IPS-18a (cell line): Measurements from ENCODE around the gene PCCA.

Source experiments
- H3K27ac ChIP-seq: one replicate; pipeline ENCODE4 v1.5.1; 2013; ENCODE audit warnings: low read length
- H3K27me3 ChIP-seq: one replicate; pipeline ENCODE4 v1.6.1; 2013; ENCODE audit warnings: mild to moderate bottlenecking, low read length; ENCODE audit not compliant: control insufficient read depth, insufficient read depth
- H3K36me3 ChIP-seq: one replicate; pipeline ENCODE4 v1.6.1; 2013; ENCODE audit warnings: low read depth, low read length; ENCODE audit not compliant: control insufficient read depth
- H3K4me1 ChIP-seq: one replicate; pipeline ENCODE4 v1.6.1; 2013; ENCODE audit warnings: low read depth, low read length; ENCODE audit not compliant: control insufficient read depth
- H3K4me3 ChIP-seq: one replicate; pipeline ENCODE4 v1.5.1; 2013; ENCODE audit warnings: low read length
- H3K9ac ChIP-seq: one replicate; pipeline ENCODE4 v1.6.1; 2013; ENCODE audit warnings: mild to moderate bottlenecking, low read length, moderate library complexity
- H3K9me3 ChIP-seq: one replicate; pipeline ENCODE4 v1.6.1; 2013; ENCODE audit warnings: low read depth, low read length; ENCODE audit not compliant: control insufficient read depth

PCCA gene

DNA sequence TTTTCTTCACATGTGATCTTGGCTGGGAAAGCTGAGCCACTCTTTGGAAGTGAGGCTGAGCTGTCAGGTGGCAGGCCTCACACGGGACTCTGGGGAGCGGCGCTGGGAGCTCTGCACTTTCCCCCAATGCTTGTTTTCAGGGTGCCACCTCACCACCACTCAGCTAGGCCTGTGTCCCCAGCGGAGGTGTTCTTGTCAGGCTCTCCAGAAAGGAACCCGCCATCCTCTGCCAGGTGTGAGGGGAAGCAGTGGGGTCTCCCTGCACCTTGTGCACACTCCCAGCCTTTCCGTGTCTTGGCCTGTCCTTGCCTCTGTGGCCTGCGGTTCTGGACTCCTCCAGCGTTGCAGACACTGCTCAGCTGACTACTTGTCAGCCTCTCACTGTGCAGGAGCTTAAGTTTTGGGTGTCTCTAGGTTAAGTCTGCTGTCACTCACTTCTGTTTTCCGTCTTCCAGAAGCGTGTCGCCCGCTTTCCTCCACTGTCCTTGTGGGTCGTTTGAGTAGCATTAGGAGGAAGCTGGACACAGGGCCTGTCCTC is 447.8 kb downstream of the PCCA start:
- no peak overlapping the region for H3K27ac ChIP-seq
- no peaks in the 10 kb centered on the region for H3K27me3 ChIP-seq
- H3K4me3 ChIP-seq: no peak overlapping the region
- no peak overlapping the region for H3K9ac ChIP-seq
- H3K9me3 ChIP-seq: no peaks in the 10 kb centered on the region
- H3K36me3 ChIP-seq: no peaks in the 10 kb centered on the region
- H3K4me1 ChIP-seq: no peaks in the 10 kb centered on the region

DNA sequence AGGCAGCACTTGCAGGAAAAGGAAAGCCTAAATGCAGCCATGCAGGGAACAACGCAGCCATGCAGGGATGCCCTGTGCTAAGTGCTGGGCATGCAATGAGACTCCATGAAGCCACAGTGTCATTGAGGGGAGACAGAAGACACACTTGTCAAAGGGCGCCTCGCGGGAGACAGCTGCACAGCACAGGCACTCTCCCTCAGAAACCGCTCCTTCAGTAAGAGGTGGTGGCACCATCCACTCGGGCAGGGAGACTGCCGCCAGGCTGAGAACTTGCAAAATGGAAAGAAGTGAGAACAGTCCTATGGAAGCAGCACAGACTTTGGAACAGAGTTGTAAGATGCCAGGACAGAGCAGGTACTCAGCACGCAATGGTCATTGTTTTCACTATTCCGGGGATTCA is 448.6 kb downstream of the PCCA start:
- H3K9me3 ChIP-seq: no peaks in the 10 kb centered on the region
- H3K4me1 ChIP-seq: no peaks in the 10 kb centered on the region
- H3K9ac ChIP-seq: no peak overlapping the region

DNA sequence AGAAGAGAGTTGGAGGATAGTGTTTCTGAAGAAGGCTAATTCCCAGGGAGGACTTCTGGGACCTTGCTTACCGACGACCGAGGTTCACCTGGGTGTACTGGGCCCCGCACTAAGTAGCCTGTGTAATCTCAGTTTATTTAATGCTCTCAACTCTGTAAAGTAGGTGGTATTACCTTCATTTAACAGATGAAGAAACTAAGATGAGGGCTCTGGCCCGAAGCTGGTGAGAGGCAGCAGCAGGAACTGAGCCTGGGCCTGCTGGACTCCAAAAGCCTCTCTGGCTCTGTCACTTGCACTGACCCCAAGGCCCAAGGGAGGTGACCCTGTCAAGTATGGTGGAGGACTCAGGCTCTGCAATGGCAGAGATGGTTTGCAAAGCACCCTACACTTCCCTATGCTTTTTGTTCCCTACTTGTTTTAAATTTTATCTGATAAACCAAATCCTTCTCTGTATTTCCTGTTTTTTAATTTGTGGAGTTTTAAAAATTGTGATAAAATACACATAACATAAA is 449.1 kb downstream of the PCCA start:
- no peaks in the 10 kb centered on the region for H3K36me3 ChIP-seq
- H3K4me1 ChIP-seq: no peaks in the 10 kb centered on the region
- H3K9me3 ChIP-seq: no peaks in the 10 kb centered on the region
- no peak overlapping the region for H3K9ac ChIP-seq
- no peaks in the 10 kb centered on the region for H3K27me3 ChIP-seq
- no peak overlapping the region for H3K27ac ChIP-seq
- no peak overlapping the region for H3K4me3 ChIP-seq

More for the DNA sequence above, 448.6 kb downstream of the PCCA start:
- no peaks in the 10 kb centered on the region for H3K36me3 ChIP-seq
- no peak overlapping the region for H3K27ac ChIP-seq
- H3K4me3 ChIP-seq: no peak overlapping the region
- no peaks in the 10 kb centered on the region for H3K27me3 ChIP-seq

DNA sequence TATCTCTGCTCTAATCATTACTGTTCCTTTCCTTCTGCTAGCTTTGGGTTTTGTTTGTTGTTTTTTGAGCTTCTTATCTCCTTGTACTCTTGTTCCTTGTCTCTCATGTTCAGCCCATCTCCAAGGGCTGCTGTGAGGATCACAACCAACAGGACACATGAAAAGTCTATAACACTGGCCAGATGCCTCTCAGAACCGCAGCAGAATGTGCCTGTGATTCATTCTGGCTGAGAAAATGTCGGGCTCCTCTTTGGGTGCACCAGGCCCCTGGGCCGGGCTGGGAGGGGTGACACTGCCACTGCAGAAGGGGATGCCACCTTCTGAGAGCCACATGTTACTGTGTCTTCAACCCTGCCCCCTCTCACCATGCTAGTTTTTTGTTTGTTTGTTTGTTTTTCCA is 451.7 kb downstream of the PCCA start:
- H3K4me1 ChIP-seq: no peaks in the 10 kb centered on the region
- no peaks in the 10 kb centered on the region for H3K36me3 ChIP-seq

DNA sequence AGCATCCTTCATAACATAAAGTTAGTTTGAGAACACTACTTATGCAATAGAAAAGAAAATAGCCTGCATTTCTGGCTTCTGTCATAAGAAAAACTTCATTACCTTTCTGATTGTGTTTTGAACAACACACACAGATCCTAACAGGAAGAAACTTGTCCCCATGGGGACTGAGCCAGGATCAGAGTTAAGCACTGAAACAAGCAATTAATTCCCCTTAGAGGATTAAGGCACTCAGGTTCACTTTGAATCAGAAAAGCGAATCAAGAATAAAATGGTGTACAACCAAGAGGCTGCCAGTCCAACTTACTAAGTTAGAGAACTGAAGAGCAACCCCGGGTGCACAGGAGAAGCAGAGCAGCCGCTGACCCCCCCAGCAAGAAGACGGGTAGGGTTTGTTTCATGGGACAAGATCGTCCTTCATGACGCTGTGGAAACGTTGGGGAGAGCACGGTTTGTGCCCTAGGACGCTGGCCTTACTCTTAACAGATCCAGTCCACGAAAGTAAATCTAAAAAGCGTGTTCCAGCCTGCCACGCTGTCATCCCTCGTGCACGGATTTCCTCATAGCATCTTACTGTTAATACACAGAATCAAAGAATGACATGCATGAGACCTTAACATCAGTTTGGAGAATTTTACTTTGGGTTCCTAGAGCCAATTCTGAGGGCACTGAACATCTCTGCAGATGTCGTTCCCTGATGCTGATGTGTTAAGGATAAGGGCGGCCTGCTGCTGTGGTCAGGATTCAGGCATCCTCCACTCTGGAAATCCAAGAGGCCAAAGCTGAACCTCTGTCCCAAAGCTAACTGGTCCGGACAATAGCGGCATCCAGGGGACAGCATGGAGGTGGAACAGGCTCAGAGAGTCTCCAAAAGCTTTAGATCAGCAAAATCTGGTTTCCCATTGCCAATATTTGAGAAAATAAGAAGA is 453.3 kb downstream of the PCCA start:
- Histone ChIP-seq H3K4me3 (no peak overlapping the region), H3K27me3 (no peaks in the 10 kb centered on the region), H3K9ac (no peak overlapping the region), H3K9me3 (no peaks in the 10 kb centered on the region), H3K4me1 (no peaks in the 10 kb centered on the region), H3K27ac (no peak overlapping the region), H3K36me3 (no peaks in the 10 kb centered on the region)

More for the DNA sequence above, 451.7 kb downstream of the PCCA start:
- Histone ChIP-seq H3K9me3 (no peaks in the 10 kb centered on the region), H3K4me3 (no peak overlapping the region), H3K27ac (no peak overlapping the region), H3K27me3 (no peaks in the 10 kb centered on the region), H3K9ac (no peak overlapping the region)

GRCh38 chr13:100542826-100543156 is 453.9 kb downstream of the PCCA start:
- H3K9me3 ChIP-seq: no peaks in the 10 kb centered on the region
- H3K36me3 ChIP-seq: no peaks in the 10 kb centered on the region
- no peaks in the 10 kb centered on the region for H3K4me1 ChIP-seq
- no peak overlapping the region for H3K27ac ChIP-seq
- H3K9ac ChIP-seq: no peak overlapping the region
- no peak overlapping the region for H3K4me3 ChIP-seq
- no peaks in the 10 kb centered on the region for H3K27me3 ChIP-seq

GRCh38 chr13:100543872-100544602 is 455.1 kb downstream of the PCCA start:
- H3K9ac ChIP-seq: no peak overlapping the region
- H3K36me3 ChIP-seq: no peaks in the 10 kb centered on the region
- H3K27me3 ChIP-seq: no peaks in the 10 kb centered on the region
- no peaks in the 10 kb centered on the region for H3K4me1 ChIP-seq
- no peak overlapping the region for H3K27ac ChIP-seq
- no peaks in the 10 kb centered on the region for H3K9me3 ChIP-seq
- no peak overlapping the region for H3K4me3 ChIP-seq

- Histone ChIP-seq H3K9ac (no peak overlapping the region), H3K27ac (no peak overlapping the region), H3K4me3 (no peak overlapping the region), H3K9me3 (no peaks in the 10 kb centered on the region), H3K4me1 (no peaks in the 10 kb centered on the region), H3K36me3 (no peaks in the 10 kb centered on the region), H3K27me3 (no peaks in the 10 kb centered on the region)
Measured at GRCh38 chr13:100544866-100545683, 456.2 kb downstream of the PCCA start.

DNA sequence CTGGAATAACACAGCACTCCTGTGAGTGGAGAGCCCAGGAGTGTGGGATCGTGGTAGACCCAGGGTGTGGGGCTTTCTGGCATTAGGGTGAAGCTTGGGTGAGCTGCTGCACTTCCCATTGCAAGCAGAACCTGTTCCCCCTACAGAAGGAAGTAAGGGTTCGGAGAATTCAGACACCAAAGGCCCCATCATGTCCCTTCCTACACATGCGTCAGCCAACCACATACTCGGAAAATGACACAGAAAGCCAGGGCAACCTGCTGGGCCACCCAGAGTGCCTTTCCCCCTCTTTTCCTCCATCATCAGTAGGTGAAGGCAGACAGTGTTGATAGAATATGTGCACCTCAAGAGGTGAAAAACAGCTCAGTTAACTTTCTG is 456.8 kb downstream of the PCCA start:
- Histone ChIP-seq H3K27me3 (no peaks in the 10 kb centered on the region), H3K27ac (no peak overlapping the region), H3K9me3 (no peaks in the 10 kb centered on the region), H3K9ac (no peak overlapping the region), H3K4me3 (no peak overlapping the region), H3K36me3 (no peaks in the 10 kb centered on the region), H3K4me1 (no peaks in the 10 kb centered on the region)

GRCh38 chr13:100546713-100547405 is 458.0 kb downstream of the PCCA start:
- Histone ChIP-seq H3K4me1 (no peaks in the 10 kb centered on the region), H3K9me3 (no peaks in the 10 kb centered on the region), H3K4me3 (no peak overlapping the region), H3K27me3 (no peaks in the 10 kb centered on the region), H3K9ac (no peak overlapping the region), H3K36me3 (no peaks in the 10 kb centered on the region), H3K27ac (no peak overlapping the region)
